HG02610 (cell line): ENCODE measurements around the gene MINPP1.
"Not testable (repeated sequence)": the region's sequence is repeated elsewhere in the genome, so short reads cannot be mapped to it uniquely, and the experiment has no call there.

ENCODE experiments used
- ATAC-seq: cut with Tn5 transposase; IDR thresholded peaks from one replicate; pipeline ENCODE4 v1.9.1; 2021; ENCODE audit warnings: mild to moderate bottlenecking, moderate library complexity; ENCODE audit not compliant: unreplicated experiment

The MINPP1 gene, protein sequence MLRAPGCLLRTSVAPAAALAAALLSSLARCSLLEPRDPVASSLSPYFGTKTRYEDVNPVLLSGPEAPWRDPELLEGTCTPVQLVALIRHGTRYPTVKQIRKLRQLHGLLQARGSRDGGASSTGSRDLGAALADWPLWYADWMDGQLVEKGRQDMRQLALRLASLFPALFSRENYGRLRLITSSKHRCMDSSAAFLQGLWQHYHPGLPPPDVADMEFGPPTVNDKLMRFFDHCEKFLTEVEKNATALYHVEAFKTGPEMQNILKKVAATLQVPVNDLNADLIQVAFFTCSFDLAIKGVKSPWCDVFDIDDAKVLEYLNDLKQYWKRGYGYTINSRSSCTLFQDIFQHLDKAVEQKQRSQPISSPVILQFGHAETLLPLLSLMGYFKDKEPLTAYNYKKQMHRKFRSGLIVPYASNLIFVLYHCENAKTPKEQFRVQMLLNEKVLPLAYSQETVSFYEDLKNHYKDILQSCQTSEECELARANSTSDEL

DNA sequence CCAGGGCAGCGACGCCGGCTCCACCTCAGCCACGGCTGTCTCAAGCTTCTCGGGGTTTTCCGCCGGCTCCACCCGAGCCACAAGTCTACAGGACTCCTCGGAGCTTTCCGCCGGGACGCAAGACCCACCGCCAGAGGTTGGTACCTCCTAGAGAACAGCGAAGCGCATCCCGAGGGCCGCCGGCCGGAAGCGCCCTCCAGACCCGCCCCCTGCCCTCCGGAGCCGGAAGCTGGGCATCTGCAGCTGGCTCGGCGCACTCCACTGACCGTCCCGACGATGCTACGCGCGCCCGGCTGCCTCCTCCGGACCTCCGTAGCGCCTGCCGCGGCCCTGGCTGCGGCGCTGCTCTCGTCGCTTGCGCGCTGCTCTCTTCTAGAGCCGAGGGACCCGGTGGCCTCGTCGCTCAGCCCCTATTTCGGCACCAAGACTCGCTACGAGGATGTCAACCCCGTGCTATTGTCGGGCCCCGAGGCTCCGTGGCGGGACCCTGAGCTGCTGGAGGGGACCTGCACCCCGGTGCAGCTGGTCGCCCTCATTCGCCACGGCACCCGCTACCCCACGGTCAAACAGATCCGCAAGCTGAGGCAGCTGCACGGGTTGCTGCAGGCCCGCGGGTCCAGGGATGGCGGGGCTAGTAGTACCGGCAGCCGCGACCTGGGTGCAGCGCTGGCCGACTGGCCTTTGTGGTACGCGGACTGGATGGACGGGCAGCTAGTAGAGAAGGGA lies at the start of gene MINPP1:
MINPP1 (plus strand) TSS at position 254 of the 726 bp plus-strand sequence; CDS start at position 277, 23 bp downstream.
- ATAC-seq, result peak; percentile 90

DNA sequence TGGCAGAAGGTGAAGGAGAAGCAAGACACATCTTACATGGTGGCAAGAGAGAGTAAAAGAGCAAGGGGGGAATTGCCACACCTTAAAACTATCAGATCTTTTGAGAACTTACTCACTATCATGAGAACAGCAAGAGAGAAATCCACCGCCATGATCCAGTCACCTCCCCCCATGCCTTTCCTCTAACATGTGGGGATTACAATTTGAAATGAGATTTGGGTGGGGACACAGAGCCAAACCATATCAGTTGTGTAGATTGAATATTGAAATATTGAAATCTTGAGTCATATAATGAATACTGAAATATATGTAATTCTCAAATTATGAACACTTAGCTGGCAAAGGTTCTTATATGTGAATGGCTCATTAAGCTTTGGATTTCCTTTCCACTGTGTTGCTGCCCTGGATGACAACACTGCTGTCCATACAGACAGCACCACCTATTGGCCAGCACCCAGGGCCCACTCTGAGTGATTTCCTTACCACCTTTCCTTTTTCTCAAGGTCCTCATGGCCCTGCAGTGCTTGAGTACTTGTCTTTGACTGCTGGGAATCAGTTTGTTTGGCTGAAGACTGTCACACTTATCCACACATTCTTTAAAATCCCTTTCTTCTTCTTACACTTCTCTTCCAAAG lies 48.0 kb upstream of the MINPP1 start:
- not testable (repeated sequence) for ATAC-seq

DNA sequence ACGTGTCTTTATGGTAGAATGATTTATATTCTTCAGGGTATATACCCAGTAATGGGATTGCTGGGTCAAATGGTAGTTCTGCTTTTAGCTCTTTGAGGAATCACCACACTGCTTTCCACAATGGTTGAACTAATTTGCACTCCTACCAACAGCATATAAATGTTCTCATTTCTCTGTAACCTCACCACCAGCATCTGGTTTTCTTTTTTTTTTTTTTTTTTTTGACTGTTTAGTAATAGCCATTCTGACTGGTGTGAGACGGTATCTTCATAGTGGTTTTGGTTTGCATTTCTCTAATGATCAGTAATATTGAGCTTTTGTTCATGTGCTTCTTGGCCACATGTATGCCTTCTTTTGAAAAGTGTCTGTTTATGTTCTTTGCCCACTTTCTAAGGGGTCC lies 42.9 kb upstream of the MINPP1 start:
- peak; percentile 76 for ATAC-seq

DNA sequence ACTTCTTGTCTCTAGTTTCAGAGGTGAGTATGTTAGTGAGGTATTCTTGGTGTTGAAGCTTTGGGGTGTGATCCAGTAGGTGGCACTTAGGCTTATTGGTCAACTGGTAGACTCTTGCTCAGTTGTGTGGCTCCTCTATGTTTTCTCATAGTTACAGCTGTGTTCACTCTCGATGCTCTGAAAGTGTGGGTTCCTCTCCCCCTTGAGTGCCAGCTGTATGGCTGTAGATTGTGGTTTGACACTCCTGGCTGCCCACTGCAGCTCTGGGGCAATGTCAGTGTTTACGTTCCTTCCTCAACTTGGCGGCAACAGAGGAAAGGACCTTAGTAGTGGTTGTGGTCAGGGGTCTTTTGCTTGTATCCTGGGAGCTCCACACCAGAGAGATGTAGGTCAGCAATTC lies 37.8 kb upstream of the MINPP1 start:
- not testable (repeated sequence) for ATAC-seq

DNA sequence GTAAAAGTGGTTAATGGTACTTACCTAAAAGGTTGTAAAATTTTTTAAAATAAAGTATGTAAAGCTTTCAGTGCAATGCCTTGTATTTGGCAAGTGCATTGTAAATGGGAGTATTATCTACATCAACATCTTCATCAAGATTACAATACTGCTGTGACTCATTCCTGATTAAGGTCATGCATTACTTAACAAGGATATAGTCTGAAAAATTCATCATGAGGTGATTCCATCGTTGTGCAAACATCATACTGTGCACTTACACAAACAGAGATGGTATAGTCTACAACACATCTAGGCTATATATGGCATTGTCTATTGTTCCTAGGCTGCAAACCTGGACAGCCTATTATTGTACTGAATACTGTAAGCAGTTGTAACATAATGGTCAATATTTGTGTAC lies 16.0 kb upstream of the MINPP1 start:
- ATAC-seq, result not testable (repeated sequence)

DNA sequence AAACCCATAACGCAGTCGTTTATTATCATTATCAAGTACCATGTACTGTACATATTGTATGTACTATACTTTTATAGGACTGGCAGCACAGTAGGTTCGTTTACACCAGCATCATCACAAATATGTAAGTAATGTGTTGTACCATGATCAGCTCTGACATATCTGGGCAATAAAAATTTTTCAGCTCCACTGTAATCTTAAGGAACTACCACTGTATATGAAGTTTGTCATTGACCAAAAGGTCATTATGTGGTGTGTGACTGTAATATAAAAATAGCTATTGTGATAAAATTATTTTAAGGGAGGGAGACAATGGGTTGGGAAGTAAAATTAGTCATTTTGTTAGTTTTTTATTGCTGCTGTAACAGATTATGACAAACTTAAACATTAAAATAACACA lies 14.4 kb upstream of the MINPP1 start:
- not testable (repeated sequence) for ATAC-seq

DNA sequence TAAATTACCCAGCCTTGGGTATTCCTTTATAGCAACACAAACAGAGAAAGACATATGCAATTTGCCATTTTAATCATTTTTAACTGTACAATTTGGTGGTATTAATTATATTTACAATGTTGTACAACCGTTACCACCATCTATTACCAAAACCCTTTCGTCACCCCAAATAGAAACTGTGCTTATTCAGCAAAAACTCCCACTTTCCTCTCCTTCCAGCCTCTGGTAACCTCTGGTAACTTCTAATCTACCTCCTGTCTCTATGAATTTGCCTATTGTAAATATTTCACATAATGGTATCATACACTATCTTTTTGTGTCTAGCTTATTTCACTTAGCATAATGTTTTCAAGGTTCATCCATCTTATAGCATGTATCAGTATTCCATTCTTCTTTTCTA lies 12.2 kb upstream of the MINPP1 start:
- not testable (repeated sequence) for ATAC-seq

DNA sequence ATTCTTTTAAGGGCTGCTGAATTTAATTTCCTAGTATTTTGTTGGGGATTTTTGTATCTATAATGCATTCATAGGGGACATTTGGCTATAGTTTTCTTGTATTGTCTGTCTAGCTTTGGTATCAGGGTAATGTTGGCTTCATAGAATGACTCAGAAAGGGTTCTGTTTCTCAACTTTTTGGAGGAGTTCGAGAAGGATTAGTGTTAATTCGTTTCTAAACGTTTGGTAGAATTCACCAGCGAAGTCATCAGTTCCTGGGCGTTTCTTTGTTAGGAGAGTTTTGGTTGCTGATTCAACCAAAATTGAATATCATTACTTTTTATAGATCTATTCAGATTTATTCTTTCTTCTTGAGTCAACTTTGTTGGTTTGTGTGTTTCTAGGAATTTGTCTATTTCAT lies 9.2 kb upstream of the MINPP1 start:
- not testable (repeated sequence) for ATAC-seq

DNA sequence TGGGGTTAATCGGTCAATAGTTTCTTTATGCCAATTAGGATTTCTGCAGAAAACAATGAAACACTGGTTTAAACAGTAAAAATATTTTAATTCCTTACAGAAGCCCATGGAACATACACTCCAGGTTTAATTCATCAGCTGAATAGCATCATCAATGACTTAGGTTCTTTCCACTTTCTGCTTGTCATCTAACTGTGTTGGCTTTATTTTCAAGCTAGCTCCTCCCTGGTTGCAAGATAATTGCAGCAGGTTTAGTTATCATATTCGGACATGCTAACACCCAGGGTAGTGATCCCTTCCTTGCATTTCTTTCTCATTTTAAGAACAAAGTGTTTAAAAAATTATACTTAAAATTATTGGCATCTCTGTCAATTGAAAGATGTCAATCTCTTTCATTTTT lies 7.3 kb upstream of the MINPP1 start:
- ATAC-seq, result not testable (repeated sequence)

DNA sequence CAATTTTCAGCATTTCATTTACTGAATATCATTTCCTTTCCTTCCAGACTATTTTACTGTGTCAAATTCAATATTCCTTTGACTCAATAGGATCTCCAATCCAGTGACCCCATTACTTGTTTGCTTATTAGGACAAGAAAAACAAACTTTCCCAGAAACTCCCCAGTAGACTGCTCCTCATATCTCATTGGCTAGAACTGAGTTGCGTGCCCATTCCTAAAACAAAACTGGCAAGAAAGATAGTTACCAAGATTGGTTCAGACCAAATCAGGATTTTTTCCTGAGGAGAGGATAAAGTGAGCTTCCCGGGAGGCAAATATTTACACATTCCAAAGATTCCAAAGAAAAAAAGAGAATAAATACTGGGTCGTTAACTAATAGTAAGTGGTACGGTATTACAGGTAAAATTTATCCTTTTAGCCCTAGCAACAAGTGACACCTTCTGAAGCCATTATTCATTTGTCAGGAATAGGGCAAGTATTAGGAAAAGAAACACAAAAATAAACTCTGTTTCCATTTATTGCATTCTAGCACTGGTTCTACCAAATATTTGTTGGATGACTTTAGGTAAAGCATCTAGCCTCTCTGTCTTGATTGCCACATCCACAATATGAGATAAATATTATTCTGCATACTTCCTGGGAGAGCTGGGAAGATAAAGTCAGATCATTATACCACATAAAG lies 6.4 kb upstream of the MINPP1 start:
- not testable (repeated sequence) for ATAC-seq

DNA sequence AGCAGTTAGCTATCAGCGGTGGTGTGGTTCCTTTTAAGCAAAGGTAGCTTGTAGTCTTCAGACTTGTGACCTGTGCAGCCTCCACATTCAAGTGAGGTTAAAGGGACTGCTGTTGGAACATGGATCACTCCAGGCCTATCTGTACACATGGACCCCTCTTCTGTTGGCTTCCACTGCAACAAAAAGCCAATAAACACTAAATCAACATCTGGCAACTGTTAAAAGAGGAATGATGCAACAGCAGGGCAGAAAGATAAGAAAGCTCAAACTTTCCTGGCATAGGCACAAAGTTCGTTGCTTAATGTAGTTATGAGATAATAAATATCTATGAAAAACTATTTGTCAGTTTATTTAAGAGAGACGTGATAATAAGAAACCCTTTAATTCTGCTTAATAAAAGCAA lies 4.0 kb upstream of the MINPP1 start:
- no peak for ATAC-seq

DNA sequence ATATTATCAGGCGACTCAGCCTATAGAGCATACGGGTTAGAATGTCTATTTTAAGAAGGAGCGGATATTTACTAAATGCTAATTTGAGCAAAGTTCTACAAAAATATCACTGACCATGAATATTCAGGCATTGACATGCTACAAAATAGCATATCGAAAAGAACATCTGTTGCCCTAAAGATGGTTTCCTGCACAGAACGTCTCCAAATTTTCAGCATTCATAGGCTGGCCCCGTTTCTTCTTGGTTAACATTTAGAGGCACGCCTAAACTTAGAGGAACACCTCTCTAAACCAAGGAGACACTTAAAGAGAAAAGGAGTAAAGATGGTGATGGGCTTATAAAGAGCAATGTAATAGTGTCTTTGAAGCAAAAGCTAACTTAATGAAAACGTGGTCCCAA lies 1.3 kb upstream of the MINPP1 start:
- ATAC-seq, result no peak

DNA sequence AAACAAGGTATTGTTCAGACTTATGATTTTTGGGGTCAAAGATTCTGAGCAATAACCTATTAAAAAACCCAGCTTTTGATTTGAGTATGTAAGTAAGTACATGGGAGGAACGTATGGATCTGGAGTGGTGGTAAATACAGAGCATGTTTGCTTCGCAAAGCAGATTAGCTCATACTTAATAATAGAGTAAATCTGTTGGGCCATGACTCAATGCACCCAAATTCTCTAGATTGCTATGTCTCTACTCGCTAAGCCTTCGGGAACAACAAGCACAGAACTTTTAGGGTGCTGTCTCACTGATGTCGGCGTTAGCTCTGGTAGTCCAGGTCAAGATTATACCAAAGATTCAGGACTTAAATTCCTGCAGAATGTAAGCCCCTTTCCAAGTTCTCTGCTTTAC lies 807 bp upstream of the MINPP1 start:
- no peak for ATAC-seq

DNA sequence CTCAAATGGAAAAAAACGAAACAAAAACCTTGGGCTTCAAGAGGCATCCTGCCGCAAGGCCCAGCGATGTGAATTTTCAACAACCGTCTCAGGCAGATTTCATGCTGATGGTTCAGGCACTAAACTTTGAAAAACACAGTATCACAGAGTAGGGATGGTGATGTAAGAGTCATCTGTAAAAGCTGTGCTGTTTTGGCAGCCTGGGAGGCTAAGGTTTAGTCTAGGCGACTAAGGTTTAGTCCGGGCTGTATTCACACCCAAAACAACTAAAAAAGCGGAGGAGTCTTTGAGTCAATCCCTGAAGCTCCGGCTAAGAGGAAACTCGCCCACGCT lies 420 bp upstream of the MINPP1 start:
- no peak for ATAC-seq

DNA sequence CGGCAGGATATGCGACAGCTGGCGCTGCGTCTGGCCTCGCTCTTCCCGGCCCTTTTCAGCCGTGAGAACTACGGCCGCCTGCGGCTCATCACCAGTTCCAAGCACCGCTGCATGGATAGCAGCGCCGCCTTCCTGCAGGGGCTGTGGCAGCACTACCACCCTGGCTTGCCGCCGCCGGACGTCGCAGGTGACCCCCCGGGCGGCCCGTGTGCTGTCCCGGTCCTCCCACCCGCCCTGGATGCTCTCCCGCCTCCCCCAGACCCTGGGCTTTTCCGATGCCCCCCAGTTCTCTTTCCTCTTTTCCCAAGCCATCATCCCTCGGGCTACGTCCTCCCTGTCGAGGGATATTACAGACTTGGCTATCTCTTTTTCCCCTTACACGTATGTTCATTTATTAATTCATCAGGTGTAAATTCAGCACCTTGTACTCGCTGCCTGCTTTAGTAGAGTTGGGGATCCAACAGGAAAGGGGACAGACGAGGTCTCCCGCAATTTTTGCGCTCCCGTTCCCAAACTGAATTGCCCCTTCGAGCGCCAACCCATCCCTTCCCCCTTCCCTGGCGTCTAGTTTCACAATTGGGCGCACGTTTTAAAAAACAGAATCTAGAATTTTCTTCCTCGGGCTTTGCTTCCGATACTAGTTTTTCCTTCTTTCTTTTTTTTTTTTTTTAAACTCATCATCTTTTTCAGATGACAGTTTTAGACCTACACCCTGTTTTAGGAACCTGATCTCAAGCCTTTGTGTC lies 846 bp downstream of the MINPP1 start:
- peak; percentile 47 for ATAC-seq

DNA sequence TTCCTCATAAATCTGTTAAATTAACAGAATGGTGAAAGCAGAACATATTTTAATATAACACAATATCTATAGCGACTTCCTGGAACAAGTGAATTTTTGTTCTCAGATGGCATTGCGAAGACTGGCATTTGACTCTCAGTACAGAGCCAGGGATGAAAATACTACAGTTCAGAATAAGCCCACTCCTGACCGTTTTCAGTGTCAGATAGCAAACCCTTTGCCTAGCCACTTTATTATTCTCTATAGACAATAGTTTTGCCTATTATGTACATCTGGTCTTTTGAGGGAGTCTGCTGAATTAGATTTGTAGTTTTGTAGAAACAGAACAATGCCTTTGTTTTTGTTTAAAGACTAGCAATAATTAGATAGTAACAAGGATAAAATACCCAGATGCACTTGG lies 2.3 kb downstream of the MINPP1 start:
- no peak for ATAC-seq

DNA sequence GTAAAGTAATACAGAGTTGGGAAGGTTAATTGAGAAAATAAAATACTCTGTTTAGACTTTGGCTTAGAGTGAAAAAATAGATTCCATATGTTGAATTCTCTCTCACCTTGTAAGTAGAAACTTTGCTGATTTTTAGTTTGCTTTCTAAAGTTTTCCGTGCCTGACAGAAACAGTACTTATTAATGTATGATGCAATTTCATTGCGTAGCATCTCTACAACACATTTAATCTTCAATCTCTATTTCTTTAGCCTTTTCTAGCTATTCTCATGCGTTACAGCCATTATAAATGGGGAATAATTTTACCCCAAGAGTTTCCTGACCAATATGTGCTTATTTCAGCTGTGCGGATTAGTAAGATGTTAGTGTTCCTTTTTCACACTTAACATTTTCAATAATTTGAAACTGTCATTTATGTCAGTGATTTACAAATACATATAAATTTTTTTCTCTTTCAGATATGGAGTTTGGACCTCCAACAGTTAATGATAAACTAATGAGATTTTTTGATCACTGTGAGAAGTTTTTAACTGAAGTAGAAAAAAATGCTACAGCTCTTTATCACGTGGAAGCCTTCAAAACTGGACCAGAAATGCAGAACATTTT lies 3.3 kb downstream of the MINPP1 start:
- ATAC-seq, result no peak

DNA sequence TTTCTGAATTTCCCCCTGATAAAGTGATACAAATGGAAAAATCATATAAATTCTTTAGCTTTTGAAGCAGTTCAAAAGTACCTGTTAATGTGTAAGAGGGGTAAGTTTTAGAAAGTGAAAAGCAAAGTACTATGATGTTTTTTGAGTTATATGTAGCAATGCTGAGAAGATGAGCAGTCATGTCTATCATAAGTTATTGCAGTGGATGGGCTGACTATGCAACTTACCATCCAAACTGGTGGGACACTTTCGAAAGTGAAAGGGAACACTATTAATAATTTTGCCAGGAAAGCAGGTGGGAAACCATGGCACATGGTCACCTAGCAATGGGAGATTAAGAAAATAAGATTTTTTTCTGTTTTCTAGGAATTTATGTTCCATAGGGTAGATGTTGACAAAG lies 4.1 kb downstream of the MINPP1 start:
- ATAC-seq, result no peak

DNA sequence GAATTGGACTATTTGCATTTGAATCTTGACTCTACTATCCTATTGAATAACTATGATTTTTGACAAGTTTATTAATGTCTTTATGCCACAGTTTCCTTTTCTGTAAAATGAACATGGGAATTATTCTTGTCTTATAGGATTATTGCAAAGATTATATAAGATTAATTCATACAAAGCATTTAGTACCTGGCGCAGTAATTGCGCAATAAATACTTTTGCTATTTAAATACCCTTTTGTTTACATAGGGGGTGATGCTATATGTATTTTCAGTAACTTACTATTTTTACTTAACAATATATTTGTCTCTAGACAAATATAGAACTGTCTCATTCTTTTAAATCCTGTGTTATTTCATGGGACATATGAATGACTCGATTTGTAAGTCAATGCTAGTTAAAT lies 5.3 kb downstream of the MINPP1 start:
- ATAC-seq, result no peak

DNA sequence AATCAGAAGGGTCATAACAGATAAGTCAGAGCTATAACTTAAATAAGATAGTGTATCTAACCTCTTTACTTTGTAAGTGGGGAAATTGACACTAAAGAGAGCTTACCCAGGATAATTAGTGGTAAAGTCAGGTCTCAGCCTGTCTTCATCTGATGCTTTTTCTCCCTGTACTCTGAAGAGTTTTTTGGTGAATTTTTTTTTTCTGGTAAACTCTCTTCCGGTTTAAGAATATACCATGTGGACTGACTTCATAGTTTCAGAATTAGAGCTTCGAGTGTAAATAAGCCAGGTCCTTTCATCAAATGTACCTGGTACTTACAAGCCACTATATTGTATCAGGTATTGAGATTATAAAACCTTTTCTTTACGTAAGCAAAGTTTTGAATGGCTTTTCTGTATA lies 6.8 kb downstream of the MINPP1 start:
- no peak for ATAC-seq
